Adipocyte (in vitro differentiated cells): ENCODE measurements around the gene ESRRA.

Experiments
- DNase-seq: peaks from one replicate; pipeline ENCODE4 v3.0.0-alpha.2; 2015; ENCODE audit warnings: low read depth
- H3K27me3 ChIP-seq: replicated peaks from 2 replicates; pipeline ENCODE4 v1.7.0; 2013; ENCODE audit warnings: mild to moderate bottlenecking, low read length, moderate library complexity; ENCODE audit not compliant: control insufficient read depth, insufficient read depth
- H3K36me3 ChIP-seq: 2 replicates; pipeline ENCODE4 v1.7.0; 2013; ENCODE audit warnings: low read length, mild to moderate bottlenecking, moderate library complexity; ENCODE audit not compliant: control insufficient read depth, insufficient read depth, severe bottlenecking
- H3K4me1 ChIP-seq: 2 replicates; pipeline ENCODE4 v1.7.0; 2013; ENCODE audit warnings: mild to moderate bottlenecking, low read length, moderate library complexity; ENCODE audit not compliant: control insufficient read depth, insufficient read depth
- H3K4me3 ChIP-seq: 2 replicates; pipeline ENCODE4 v1.7.0; 2013; ENCODE audit warnings: mild to moderate bottlenecking, low read length, moderate library complexity
- H3K9ac ChIP-seq: 2 replicates; pipeline ENCODE4 v1.7.0; 2013; ENCODE audit warnings: mild to moderate bottlenecking, low read length, moderate library complexity
- H3K9me3 ChIP-seq: 2 replicates; pipeline ENCODE4 v1.7.0; 2013; ENCODE audit warnings: mild to moderate bottlenecking, low read length, moderate library complexity; ENCODE audit not compliant: control insufficient read depth

ESRRA gene

GRCh38 chr11:64331569-64332371 is 26.4 kb downstream of the ESRRA start:
- no peaks in the 10 kb centered on the region for H3K36me3 ChIP-seq
- H3K27me3 ChIP-seq = no peaks in the 10 kb centered on the region
- H3K9ac ChIP-seq = no peak overlapping the region
- no peak overlapping the region for H3K4me3 ChIP-seq
- peak; percentile 81 for DNase-seq
- no peaks in the 10 kb centered on the region for H3K9me3 ChIP-seq
- peaks cover 29% of the 10 kb centered on the region for H3K4me1 ChIP-seq

GRCh38 chr11:64333556-64333955 is 28.2 kb downstream of the ESRRA start:
- H3K4me1 ChIP-seq = peaks cover 29% of the 10 kb centered on the region

DNA sequence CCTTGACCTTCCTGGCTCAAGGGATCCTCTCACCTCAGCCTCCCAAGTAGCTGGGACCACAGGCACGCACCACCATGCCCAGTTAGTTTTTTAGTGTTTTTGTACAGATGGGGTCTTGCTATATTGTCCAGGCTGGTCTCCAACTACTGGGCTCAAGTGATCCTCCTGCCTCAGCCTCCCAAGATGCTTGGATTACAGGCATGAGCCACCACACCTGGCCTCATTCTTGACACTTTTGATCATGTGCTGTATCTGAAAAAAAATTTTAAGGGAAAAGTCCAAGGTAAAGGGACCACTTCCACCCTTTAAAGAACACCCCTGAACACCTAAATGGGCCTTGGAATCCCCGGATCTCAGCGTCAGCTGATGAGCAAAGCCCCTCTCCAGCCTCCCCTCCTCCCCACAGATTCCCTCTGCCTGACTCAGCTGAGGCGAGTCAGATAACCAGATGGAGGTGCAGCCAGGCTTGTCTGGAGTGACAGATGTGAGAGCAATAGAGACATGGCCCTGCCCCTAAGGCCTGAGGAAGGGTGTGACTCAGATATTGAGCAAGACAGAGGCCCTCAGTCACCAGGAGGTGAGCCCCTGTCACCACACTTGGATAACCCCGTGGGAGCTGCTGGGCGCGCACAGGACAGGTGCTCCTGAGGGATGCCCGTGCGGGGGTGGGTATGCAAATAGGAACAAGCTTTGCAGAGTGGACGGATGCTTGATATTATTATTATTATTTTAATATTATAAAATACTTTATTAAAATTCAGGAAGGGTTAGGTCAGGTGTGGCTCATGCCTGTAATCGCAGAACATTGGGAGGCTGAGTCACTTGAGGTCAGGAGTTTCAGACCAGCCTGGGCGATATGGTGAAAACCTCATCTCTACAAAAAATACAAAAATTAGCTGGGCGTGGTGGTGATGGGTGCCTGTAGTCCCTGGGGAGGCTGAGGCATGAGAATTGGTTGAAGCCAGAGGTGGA is 29.7 kb downstream of the ESRRA start:
- H3K4me1 ChIP-seq = peaks cover 17% of the 10 kb centered on the region
- no peak overlapping the region for H3K9ac ChIP-seq
- no peaks in the 10 kb centered on the region for H3K36me3 ChIP-seq
- H3K4me3 ChIP-seq = no peak overlapping the region
- no peaks in the 10 kb centered on the region for H3K27me3 ChIP-seq
- DNase-seq = peak; percentile 70
- no peaks in the 10 kb centered on the region for H3K9me3 ChIP-seq

More at GRCh38 chr11:64333556-64333955, 28.2 kb downstream of the ESRRA start:
- no peak for DNase-seq
- no peak overlapping the region for H3K9ac ChIP-seq
- H3K9me3 ChIP-seq = no peaks in the 10 kb centered on the region
- H3K36me3 ChIP-seq = no peaks in the 10 kb centered on the region
- H3K4me3 ChIP-seq = no peak overlapping the region
- H3K27me3 ChIP-seq = no peaks in the 10 kb centered on the region

DNA sequence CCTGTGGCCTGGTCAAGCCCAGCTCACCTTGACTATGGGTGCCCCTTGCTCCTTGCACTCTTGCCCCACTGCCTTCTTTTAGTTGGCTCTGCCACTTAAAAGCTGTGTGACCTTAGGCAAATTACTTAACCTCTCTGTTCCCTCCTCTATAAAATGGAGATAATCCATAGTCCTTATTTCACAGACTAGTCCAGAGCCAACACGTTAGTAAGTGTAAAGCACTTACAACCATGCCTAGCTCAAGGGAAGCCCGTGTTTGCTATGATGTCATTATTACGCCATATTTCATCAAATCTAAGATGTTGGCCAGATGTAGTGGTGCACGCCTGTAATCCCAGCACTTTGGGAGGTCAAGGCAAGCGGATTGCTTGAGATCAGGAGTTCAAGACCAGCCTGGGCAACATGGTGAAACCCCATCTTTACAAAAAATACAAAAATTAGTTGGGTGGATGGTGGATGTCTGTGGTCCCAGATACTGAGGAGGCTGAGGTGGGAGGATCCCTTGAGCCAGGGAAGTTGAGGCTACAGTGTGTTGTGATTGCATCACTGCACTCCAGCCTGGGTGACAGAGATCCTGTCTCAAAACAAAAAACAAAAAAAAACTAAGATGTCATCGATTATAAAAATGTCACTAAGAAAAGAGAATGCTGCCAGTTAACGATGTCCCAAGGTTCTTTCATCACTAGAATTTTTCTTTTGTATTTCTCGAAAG is 32.4 kb downstream of the ESRRA start:
- H3K4me3 ChIP-seq = no peak overlapping the region
- H3K27me3 ChIP-seq = peaks cover 4% of the 10 kb centered on the region
- H3K4me1 ChIP-seq = peaks cover 10% of the 10 kb centered on the region
- H3K9ac ChIP-seq = no peak overlapping the region
- no peaks in the 10 kb centered on the region for H3K9me3 ChIP-seq
- no peaks in the 10 kb centered on the region for H3K36me3 ChIP-seq
- no peak for DNase-seq

GRCh38 chr11:64338716-64339115 is 33.4 kb downstream of the ESRRA start:
- peaks cover 4% of the 10 kb centered on the region for H3K27me3 ChIP-seq
- no peaks in the 10 kb centered on the region for H3K9me3 ChIP-seq
- no peak overlapping the region for H3K4me3 ChIP-seq
- H3K9ac ChIP-seq = no peak overlapping the region
- H3K4me1 ChIP-seq = peaks cover 10% of the 10 kb centered on the region
- DNase-seq = no peak
- no peaks in the 10 kb centered on the region for H3K36me3 ChIP-seq

- peaks cover 10% of the 10 kb centered on the region for H3K4me1 ChIP-seq
- no peak overlapping the region for H3K4me3 ChIP-seq
- H3K9ac ChIP-seq = no peak overlapping the region
- H3K36me3 ChIP-seq = no peaks in the 10 kb centered on the region
- peaks cover 4% of the 10 kb centered on the region for H3K27me3 ChIP-seq
- DNase-seq = no peak
- H3K9me3 ChIP-seq = no peaks in the 10 kb centered on the region
Measured at GRCh38 chr11:64339286-64339685, 34.0 kb downstream of the ESRRA start.

- DNase-seq = no peak
- Histone ChIP-seq H3K4me1 (peaks cover 8% of the 10 kb centered on the region), H3K9me3 (no peaks in the 10 kb centered on the region), H3K4me3 (no peak within 1 kb of the TSS), H3K36me3 (no peaks in the 10 kb centered on the region), H3K27me3 (peaks cover 4% of the 10 kb centered on the region), H3K9ac (no peak within 1 kb of the TSS)
Measured at GRCh38 chr11:64339754-64340408, 34.6 kb downstream of the ESRRA start, which contains the start of gene CCDC88B. TSS of gene CCDC88B (plus strand) at chr11:64340204. CDS start at chr11:64340267, 63 bp downstream.

DNA sequence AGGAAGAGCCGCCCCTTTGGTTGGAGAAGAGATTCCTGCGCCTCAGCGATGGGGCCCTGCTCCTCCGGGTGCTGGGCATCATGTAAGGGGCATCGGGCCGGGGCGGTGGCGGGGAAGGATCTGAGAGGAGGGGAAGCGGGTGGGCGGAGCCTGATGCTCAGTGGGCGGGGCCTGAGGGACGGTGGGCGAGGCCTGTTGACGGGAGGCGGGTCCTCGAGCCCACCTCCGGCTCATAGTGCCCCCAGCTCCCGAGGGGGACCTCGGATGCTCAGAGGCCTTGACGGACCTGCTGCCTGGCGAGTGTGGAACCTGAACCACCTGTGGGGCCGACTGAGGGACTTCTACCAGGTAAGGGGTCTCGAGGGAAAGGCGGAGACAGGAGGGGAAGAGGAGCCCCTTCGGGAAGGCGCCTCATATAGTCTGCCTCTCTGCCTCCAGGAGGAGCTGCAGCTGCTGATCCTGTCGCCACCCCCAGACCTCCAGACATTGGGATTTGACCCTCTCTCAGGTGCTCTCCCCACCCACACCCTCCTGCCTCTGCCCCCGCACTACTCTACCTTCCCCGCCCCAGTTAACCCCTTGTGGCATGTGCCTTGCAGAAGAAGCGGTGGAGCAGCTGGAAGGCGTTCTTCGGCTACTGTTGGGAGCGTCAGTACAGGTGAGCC is 35.5 kb downstream of the ESRRA start:
- H3K4me3 ChIP-seq = no peak overlapping the region
- no peak overlapping the region for H3K9ac ChIP-seq
- H3K4me1 ChIP-seq = peaks cover 6% of the 10 kb centered on the region
- DNase-seq = no peak
- no peaks in the 10 kb centered on the region for H3K9me3 ChIP-seq
- peaks cover 4% of the 10 kb centered on the region for H3K27me3 ChIP-seq
- H3K36me3 ChIP-seq = no peaks in the 10 kb centered on the region

GRCh38 chr11:64341429-64341828 is 36.1 kb downstream of the ESRRA start:
- no peak for DNase-seq
- Histone ChIP-seq H3K9me3 (no peaks in the 10 kb centered on the region), H3K27me3 (peaks cover 4% of the 10 kb centered on the region), H3K9ac (no peak overlapping the region), H3K4me1 (peaks cover 6% of the 10 kb centered on the region), H3K4me3 (no peak overlapping the region), H3K36me3 (no peaks in the 10 kb centered on the region)
